ENCODE results near the gene NTRK2.

DNA sequence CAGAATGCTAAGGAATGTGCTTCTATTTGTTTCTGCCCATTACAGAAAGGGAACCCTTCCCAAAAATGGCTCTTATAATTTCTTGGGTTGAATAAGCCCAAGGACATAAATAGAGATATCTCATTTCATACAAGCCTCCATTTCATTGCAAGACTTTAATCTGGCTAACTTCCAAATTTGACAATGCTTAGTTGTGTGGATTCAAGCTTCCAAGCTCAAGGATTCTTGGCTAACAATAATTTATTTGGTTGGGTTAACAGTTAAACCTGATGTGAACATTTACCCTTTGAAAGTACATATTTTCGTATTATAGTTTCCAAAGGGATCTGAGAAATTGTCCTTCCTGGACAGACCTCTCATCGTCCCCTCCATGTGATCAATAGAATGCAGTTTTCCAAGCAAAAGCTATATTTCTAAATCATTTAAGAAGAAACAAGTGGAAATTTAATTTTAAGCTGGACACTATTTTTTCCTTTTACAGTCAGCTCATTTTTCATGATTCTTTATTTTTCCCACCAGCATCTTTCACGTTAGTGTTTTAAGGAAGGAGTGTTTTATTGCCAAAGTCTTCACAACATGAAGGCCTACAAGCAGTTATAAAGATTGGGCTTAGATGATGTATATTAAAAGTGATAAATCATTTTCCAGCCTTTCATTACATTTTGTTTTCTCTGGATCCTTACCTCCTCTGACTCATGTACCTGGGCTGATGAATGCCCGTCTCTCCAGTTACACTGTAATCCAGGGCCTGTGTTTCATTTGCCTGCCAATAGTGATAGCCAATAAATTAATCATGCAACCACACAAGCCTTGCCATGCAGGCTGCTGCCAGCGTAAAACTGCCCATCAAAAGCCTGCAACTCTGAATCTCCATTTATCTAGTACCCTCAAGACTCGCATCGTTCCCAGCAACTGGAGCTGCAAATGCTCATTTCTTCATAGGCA, 176.7 kb downstream of the NTRK2 start:
- TF ChIP-seq ZFX (IDR thresholded peaks at IDR 0.05; ENCODE audit: borderline replicate concordance): no peak
- TF ChIP-seq, protein P1, sequence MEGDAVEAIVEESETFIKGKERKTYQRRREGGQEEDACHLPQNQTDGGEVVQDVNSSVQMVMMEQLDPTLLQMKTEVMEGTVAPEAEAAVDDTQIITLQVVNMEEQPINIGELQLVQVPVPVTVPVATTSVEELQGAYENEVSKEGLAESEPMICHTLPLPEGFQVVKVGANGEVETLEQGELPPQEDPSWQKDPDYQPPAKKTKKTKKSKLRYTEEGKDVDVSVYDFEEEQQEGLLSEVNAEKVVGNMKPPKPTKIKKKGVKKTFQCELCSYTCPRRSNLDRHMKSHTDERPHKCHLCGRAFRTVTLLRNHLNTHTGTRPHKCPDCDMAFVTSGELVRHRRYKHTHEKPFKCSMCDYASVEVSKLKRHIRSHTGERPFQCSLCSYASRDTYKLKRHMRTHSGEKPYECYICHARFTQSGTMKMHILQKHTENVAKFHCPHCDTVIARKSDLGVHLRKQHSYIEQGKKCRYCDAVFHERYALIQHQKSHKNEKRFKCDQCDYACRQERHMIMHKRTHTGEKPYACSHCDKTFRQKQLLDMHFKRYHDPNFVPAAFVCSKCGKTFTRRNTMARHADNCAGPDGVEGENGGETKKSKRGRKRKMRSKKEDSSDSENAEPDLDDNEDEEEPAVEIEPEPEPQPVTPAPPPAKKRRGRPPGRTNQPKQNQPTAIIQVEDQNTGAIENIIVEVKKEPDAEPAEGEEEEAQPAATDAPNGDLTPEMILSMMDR (IDR thresholded peaks at IDR 0.05): no peak

All from 22Rv1 (cell line).